Hepatic stellate cell (primary cell): ENCODE results near the gene ZBED3.
A peak's percentile ranks its signal among the peaks of the same experiment; 100 is the strongest.
"Not testable (repeated sequence)": the region's sequence is repeated elsewhere in the genome, so short reads cannot be mapped to it uniquely, and the experiment has no call there.

Experiments
- DNase-seq: peaks from one replicate; pipeline ENCODE4 v3.0.0; 2011; ENCODE audit warnings: low spot score

Gene ZBED3

GRCh38 chr5:77086689-77087483, at the start of gene ZBED3:
Gene ZBED3 (minus strand): TSS chr5:77087285. CDS start chr5:77077878, 9,407 bp downstream.
- peak; percentile 65 for DNase-seq

- peak; percentile 67 for DNase-seq
Observed at GRCh38 chr5:77133061-77133758, 46.1 kb upstream of the ZBED3 start.

GRCh38 chr5:77131361-77131760, 44.3 kb upstream of the ZBED3 start:
- DNase-seq, result no peak

GRCh38 chr5:77129391-77129990, 42.4 kb upstream of the ZBED3 start:
- peak; percentile 8 for DNase-seq

GRCh38 chr5:77128411-77129061, 41.5 kb upstream of the ZBED3 start:
- DNase-seq, result no peak

- no peak for DNase-seq
Observed at GRCh38 chr5:77123057-77123456, 36.0 kb upstream of the ZBED3 start.

GRCh38 chr5:77120706-77121105, 33.6 kb upstream of the ZBED3 start:
- DNase-seq, result no peak

- DNase-seq, result no peak
Observed at GRCh38 chr5:77120086-77120485, 33.0 kb upstream of the ZBED3 start.

- DNase-seq, result no peak
Observed at GRCh38 chr5:77117161-77117560, 30.1 kb upstream of the ZBED3 start.

GRCh38 chr5:77107035-77107434, 19.9 kb upstream of the ZBED3 start:
- DNase-seq, result not testable (repeated sequence)

- no peak for DNase-seq
Observed at GRCh38 chr5:77104813-77105212, 17.7 kb upstream of the ZBED3 start.

GRCh38 chr5:77103457-77103856, 16.4 kb upstream of the ZBED3 start:
- no peak for DNase-seq

- no peak for DNase-seq
Observed at GRCh38 chr5:77102549-77102948, 15.5 kb upstream of the ZBED3 start.

- peak; percentile 33 for DNase-seq
Observed at GRCh38 chr5:77101298-77101697, 14.2 kb upstream of the ZBED3 start.

GRCh38 chr5:77095189-77095588, 8.1 kb upstream of the ZBED3 start:
- no peak for DNase-seq

GRCh38 chr5:77087484-77088261, 588 bp upstream of the ZBED3 start:
- DNase-seq, result no peak

GRCh38 chr5:77086368-77086688, 757 bp downstream of the ZBED3 start:
- no peak for DNase-seq

- DNase-seq, result no peak
Observed at GRCh38 chr5:77083088-77083487, 4.0 kb downstream of the ZBED3 start.

- no peak for DNase-seq
Observed at GRCh38 chr5:77082280-77082679, 4.8 kb downstream of the ZBED3 start.

- DNase-seq, result no peak
Observed at GRCh38 chr5:77080905-77081304, 6.2 kb downstream of the ZBED3 start.

- DNase-seq, result not testable (repeated sequence)
Observed at GRCh38 chr5:77080479-77080878, 6.6 kb downstream of the ZBED3 start.

- no peak for DNase-seq
Observed at GRCh38 chr5:77077829-77078176, 9.3 kb downstream of the ZBED3 start.
